ENCODE results near the gene EXOSC5. TPM values are rescaled to one million over a fixed set of nuclear protein-coding genes. Genes with fewer than 3 reads are reported as not detected.

Gene EXOSC5
- total and polyA plus RNA-seq, 9 of the 15 experiments (the other 6 are each of a cell fraction or from before 2014, with no cell fraction given), result 10.9 to 75.5 (median 37.8) TPM

DNA sequence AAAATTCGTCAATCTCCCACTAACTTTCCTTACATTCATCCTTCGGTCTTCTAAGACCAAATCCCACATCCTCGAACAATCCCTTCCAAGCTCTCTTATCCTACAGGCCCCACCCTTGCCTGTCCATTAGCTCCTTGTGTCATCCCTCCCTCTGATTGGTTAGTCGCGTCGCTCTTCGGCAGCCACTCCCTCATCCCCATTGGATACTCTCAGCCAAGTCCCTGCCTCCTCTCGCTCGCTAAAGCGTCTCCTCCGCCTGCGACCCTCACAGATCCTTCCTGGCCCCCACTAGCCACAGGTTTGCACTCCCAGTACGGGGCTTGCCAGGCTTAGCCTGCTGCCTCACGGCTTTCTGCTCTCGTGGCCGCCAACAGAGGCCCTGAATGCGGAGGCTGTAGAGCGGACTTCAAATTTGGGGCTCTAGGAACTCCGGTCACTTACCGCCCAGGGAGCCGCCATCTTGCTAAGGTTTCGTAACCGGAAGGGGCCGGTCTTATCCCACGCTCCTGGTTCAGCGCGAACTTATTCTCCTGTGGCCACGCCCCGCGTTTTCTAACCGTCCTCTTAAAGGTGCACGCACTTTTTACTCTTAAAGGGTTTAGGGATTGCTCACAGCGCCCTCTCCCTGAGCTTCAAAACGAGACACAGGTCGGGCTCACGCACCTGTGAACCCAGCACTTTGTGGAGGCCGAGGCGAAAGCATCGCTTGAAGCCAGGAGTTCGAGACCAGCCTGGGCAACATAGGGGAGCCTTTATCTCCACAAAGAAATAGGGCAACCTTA lies 42.5 kb upstream of the EXOSC5 start, which contains the start of gene DMAC2 (continued):
- TF ChIP-seq, protein P1, sequence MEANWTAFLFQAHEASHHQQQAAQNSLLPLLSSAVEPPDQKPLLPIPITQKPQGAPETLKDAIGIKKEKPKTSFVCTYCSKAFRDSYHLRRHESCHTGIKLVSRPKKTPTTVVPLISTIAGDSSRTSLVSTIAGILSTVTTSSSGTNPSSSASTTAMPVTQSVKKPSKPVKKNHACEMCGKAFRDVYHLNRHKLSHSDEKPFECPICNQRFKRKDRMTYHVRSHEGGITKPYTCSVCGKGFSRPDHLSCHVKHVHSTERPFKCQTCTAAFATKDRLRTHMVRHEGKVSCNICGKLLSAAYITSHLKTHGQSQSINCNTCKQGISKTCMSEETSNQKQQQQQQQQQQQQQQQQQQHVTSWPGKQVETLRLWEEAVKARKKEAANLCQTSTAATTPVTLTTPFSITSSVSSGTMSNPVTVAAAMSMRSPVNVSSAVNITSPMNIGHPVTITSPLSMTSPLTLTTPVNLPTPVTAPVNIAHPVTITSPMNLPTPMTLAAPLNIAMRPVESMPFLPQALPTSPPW (CRISPR knock-in tag; IDR thresholded peaks at IDR 0.05), result peak; percentile 56; the same call in 1 of the 2 replicates
- TF ChIP-seq ZNF282 (CRISPR knock-in tag; IDR thresholded peaks at IDR 0.05), result no peak
- TF ChIP-seq ZNF668 (CRISPR knock-in tag; IDR thresholded peaks at IDR 0.05), result no peak
- peak; percentile 79 to 85 (median 84) for TF ChIP-seq CTCF (IDR thresholded peaks at IDR 0.05 in 2 of 3, conservative IDR thresholded peaks at IDR 0.05 in 1 of 3; ENCODE audit: insufficient read depth in 2 of 3, low read depth in 1 of 3, low read length in 3 of 3)
- TF ChIP-seq ZNF444 (CRISPR knock-in tag; IDR thresholded peaks at IDR 0.05), result no peak
- peak; percentile 71 for TF ChIP-seq MYC (IDR thresholded peaks at IDR 0.05; ENCODE audit: low read depth, low read length)
- TF ChIP-seq MYC (CRISPR knock-in tag; IDR thresholded peaks at IDR 0.05; ENCODE audit: borderline replicate concordance, low read depth), result no peak
- no peak for TF ChIP-seq NR2C2 (CRISPR knock-in tag; IDR thresholded peaks at IDR 0.05)
- peak; percentile 75; the same call in 1 of the 2 replicates for TF ChIP-seq NR2C2 (tag; IDR thresholded peaks at IDR 0.05)
- TF ChIP-seq TSC22D4 (tag; IDR thresholded peaks at IDR 0.05), result no peak
- TF ChIP-seq, protein P2, sequence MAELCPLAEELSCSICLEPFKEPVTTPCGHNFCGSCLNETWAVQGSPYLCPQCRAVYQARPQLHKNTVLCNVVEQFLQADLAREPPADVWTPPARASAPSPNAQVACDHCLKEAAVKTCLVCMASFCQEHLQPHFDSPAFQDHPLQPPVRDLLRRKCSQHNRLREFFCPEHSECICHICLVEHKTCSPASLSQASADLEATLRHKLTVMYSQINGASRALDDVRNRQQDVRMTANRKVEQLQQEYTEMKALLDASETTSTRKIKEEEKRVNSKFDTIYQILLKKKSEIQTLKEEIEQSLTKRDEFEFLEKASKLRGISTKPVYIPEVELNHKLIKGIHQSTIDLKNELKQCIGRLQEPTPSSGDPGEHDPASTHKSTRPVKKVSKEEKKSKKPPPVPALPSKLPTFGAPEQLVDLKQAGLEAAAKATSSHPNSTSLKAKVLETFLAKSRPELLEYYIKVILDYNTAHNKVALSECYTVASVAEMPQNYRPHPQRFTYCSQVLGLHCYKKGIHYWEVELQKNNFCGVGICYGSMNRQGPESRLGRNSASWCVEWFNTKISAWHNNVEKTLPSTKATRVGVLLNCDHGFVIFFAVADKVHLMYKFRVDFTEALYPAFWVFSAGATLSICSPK (IDR thresholded peaks at IDR 0.05; ENCODE audit: borderline replicate concordance), result no peak
- peak; percentile 74; the same call in 1 of the 2 replicates for TF ChIP-seq L3MBTL2 (IDR thresholded peaks at IDR 0.05)
- peak; percentile 48 for TF ChIP-seq SP2 (IDR thresholded peaks at IDR 0.05; ENCODE audit: extremely low read depth, low read depth, low read length, poor library complexity, severe bottlenecking)
- TF ChIP-seq MIER1 (IDR thresholded peaks at IDR 0.05; ENCODE audit: low read depth), result no peak
- TF ChIP-seq, protein P3, sequence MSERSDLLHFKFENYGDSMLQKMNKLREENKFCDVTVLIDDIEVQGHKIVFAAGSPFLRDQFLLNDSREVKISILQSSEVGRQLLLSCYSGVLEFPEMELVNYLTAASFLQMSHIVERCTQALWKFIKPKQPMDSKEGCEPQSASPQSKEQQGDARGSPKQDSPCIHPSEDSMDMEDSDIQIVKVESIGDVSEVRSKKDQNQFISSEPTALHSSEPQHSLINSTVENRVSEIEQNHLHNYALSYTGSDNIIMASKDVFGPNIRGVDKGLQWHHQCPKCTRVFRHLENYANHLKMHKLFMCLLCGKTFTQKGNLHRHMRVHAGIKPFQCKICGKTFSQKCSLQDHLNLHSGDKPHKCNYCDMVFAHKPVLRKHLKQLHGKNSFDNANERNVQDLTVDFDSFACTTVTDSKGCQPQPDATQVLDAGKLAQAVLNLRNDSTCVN (CRISPR knock-in tag; IDR thresholded peaks at IDR 0.05), result no peak
- TF ChIP-seq PPARD (CRISPR knock-in tag; IDR thresholded peaks at IDR 0.05), result no peak
- no peak for TF ChIP-seq NCOA2 (IDR thresholded peaks at IDR 0.05; ENCODE audit: partially characterized antibody in 2 of 2)
- TF ChIP-seq RFX7 (CRISPR knock-in tag; IDR thresholded peaks at IDR 0.05), result no peak
- TF ChIP-seq JUND (IDR thresholded peaks at IDR 0.05; ENCODE audit: borderline replicate concordance, low read depth, low read length), result peak; percentile 37; the same call in 1 of the 2 replicates
- TF ChIP-seq JUND (tag; IDR thresholded peaks at IDR 0.05; ENCODE audit: borderline replicate concordance, low read depth, low read length), result peak; percentile 37; the same call in 1 of the 3 replicates
- no peak for TF ChIP-seq WHSC1 (IDR thresholded peaks at IDR 0.05; ENCODE audit: low read length)
- TF ChIP-seq HNRNPUL1 (IDR thresholded peaks at IDR 0.05; ENCODE audit: low read length), result no peak
